Type B pancreatic cell (in vitro differentiated cells): ENCODE results near the gene MRPL52. TPM values are rescaled to one million over a fixed set of nuclear protein-coding genes. Genes with fewer than 3 reads are reported as not detected.

Experiments
- DNase-seq: peaks from one replicate; pipeline ENCODE4 v3.0.0; 2021; ENCODE audit warnings: mixed read lengths; ENCODE audit not compliant: unreplicated experiment; ENCODE audit errors: extremely low spot score
- H3K27ac Mint-ChIP-seq: 2 replicates; pipeline ENCODE4 v1.8.0; 2021; ENCODE audit warnings: mild to moderate bottlenecking, mixed read lengths
- H3K27me3 Mint-ChIP-seq: 2 replicates; pipeline ENCODE4 v1.8.0; 2021; ENCODE audit warnings: mixed read lengths
- H3K36me3 Mint-ChIP-seq: 2 replicates; pipeline ENCODE4 v1.8.0; 2021; ENCODE audit warnings: mixed read lengths
- H3K4me1 Mint-ChIP-seq: one replicate; pipeline ENCODE4 v1.8.0; 2021; ENCODE audit warnings: mixed read lengths; ENCODE audit not compliant: unreplicated experiment
- H3K4me3 Mint-ChIP-seq: 2 replicates; pipeline ENCODE4 v1.8.0; 2021; ENCODE audit warnings: mild to moderate bottlenecking, mixed read lengths
- H3K9me3 Mint-ChIP-seq: 2 replicates; pipeline ENCODE4 v1.8.0; 2021; ENCODE audit warnings: mixed read lengths
- total RNA-seq: library from RNA; stranded (reverse); gene quantifications from 2 replicates; pipeline ENCODE4 v1.2.1, GENCODE V29; 2021; ENCODE audit warnings: low replicate concordance
- TF ChIP-seq, protein P1 (sequence below): fragments of 200-600 bp; sonication (generic); conservative IDR thresholded peaks from 2 replicates; pipeline ENCODE4 v1.5.0; 2021; ENCODE audit warnings: antibody characterized with exemption, mild to moderate bottlenecking

Gene MRPL52
- total RNA-seq, 1 donor from 2014 or later: 96.6 TPM

DNA sequence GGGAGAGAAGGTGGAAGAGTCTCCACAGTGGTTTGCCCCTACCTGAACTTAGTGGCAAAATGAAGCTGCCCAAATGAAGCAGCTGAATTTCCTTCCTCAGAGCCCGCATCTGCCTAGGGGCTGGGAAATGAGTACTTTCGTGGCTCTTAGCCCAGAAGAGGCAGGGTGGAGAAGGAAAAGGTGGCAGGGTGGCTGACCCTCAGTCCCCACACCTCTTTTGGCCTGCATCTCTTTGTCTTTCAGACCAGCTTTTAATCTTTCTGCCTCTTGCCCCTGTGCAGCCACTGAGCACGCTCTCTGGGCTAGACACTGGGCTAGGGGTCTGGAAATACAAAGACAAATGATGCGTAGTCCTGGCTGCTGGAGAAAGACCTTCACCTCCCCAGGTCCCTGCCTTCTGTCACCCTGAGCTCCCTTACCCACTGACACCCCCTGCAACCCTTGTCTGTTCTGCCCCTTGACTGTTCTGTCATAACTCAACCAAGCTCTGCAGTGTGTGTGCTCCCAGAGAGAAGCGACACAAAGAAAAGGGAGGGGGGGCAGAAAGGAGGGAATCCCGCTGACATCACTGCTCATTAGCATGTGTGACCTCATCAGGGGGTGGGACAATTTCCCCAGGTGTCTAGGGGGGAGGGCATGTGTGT lies 53.0 kb downstream of the MRPL52 start:
- H3K27me3 Mint-ChIP-seq: no peaks in the 10 kb centered on the region
- H3K4me3 Mint-ChIP-seq: peak overlapping the region; percentile 74
- H3K27ac Mint-ChIP-seq: peak overlapping the region; percentile 82
- DNase-seq: no peak
- H3K9me3 Mint-ChIP-seq: no peaks in the 10 kb centered on the region
- peaks cover 11% of the 10 kb centered on the region for H3K36me3 Mint-ChIP-seq
- peaks cover 43% of the 10 kb centered on the region for H3K4me1 Mint-ChIP-seq
- TF ChIP-seq, protein P1, sequence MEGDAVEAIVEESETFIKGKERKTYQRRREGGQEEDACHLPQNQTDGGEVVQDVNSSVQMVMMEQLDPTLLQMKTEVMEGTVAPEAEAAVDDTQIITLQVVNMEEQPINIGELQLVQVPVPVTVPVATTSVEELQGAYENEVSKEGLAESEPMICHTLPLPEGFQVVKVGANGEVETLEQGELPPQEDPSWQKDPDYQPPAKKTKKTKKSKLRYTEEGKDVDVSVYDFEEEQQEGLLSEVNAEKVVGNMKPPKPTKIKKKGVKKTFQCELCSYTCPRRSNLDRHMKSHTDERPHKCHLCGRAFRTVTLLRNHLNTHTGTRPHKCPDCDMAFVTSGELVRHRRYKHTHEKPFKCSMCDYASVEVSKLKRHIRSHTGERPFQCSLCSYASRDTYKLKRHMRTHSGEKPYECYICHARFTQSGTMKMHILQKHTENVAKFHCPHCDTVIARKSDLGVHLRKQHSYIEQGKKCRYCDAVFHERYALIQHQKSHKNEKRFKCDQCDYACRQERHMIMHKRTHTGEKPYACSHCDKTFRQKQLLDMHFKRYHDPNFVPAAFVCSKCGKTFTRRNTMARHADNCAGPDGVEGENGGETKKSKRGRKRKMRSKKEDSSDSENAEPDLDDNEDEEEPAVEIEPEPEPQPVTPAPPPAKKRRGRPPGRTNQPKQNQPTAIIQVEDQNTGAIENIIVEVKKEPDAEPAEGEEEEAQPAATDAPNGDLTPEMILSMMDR: no peak

DNA sequence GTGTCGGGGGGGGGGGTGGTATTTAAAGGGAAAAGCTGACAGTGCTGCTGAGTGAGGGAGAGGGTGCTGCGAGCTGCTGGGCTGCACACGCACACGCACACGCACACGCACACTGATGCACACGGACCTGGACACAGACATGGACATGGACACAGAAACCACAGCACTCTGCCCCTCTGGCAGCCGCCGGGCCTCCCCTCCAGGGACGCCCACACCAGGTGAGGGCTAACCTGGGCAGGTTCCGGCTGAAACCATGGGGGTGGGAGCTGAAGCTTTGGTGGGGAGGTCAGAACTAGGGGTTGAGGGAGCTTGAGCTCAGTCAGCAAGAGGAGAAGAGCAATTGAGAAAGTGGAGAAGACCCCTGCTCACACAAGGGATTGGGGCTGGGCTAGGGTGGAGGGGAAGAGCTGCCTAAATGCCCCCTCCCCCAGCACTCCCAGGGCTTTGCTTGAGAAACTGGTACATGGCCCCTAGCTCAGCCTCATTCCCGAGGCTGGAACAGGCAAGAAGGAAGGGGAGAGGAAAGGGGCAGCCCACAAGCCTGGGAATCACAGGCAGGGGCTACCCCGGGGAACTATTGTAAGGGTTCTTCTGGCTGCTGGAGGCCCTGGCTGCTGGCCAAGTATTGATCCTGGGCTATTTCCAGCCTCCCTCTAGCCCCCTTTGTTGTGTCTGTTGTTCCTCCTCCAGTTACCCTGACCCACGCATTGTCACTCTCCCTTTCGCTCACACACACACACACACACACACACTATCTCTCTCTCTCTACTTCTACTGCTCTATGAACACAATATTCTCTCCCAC lies 53.7 kb downstream of the MRPL52 start, which contains the start of gene REM2:
REM2 (plus strand) TSS at position 50 of the 804 bp plus-strand sequence; CDS start at position 116, 66 bp downstream.
- TF ChIP-seq, protein P1: no peak
- no peak for DNase-seq
- Mint-ChIP-seq H3K4me1 (peaks cover 44% of the 10 kb centered on the region), H3K27me3 (no peaks in the 10 kb centered on the region), H3K4me3 (peak within 1 kb of the TSS; percentile 74), H3K36me3 (peaks cover 5% of the 10 kb centered on the region), H3K27ac (peak within 1 kb of the TSS; percentile 82), H3K9me3 (no peaks in the 10 kb centered on the region)

DNA sequence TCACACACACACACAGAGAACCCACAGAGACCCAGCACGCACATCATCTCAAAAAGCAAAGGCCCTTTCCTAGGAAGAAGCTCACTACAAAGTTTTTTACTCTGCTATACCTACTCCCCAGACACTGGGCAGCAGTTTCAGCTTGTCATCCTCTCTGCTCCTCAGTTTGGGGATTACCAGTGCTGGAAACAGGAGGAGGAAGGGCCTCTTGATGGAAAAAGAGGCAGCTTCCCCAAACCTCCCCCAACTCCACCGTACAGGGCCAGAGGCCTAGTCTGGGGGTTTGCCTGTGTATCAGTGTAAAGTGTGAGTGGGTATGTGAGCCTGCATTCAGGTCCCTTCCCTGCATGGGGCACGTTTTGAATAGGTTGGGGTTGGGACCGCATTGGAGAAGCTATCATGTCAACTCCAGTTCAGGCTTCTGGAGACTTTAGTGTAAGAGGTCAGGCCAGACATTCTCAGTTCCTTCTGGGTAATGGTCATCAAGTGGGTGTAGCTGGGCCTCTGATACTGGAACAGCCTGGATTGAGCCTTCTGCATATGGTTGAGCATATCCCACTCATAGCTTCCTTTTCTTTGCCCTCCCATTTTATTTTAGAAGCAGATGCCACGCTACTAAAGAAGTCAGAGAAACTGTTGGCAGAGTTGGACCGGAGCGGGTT lies 54.5 kb downstream of the MRPL52 start:
- DNase-seq: no peak
- H3K27ac Mint-ChIP-seq: peak overlapping the region; percentile 82
- peaks cover 3% of the 10 kb centered on the region for H3K36me3 Mint-ChIP-seq
- H3K4me1 Mint-ChIP-seq: peaks cover 44% of the 10 kb centered on the region
- no peaks in the 10 kb centered on the region for H3K27me3 Mint-ChIP-seq
- peak overlapping the region; percentile 74 for H3K4me3 Mint-ChIP-seq
- no peaks in the 10 kb centered on the region for H3K9me3 Mint-ChIP-seq
- TF ChIP-seq, protein P1: no peak

Other genes starting within 250 kb of the MRPL52 start
- 191 and 228 TPM in 2 replicates for gene DAD1, start 240.7 kb upstream of the MRPL52 start, total RNA-seq
- 34.1 and 71.0 TPM in 2 replicates for gene ABHD4, start 231.6 kb upstream of the MRPL52 start, total RNA-seq
- not detected in 2 replicates for gene OR6J1, start 185.5 kb upstream of the MRPL52 start, total RNA-seq
- 137 and 160 TPM in 2 replicates for gene OXA1L, start 63.2 kb upstream of the MRPL52 start, total RNA-seq
- gene SLC7A7, start 14.5 kb upstream of the MRPL52 start, total RNA-seq: 9.7 and 31.6 TPM in 2 replicates
- gene MMP14, start 6.7 kb downstream of the MRPL52 start, total RNA-seq: 115 and 137 TPM in 2 replicates
- gene LRP10, start 41.9 kb downstream of the MRPL52 start, total RNA-seq: 52.3 and 91.8 TPM in 2 replicates
- 1.4 and 2.0 TPM in 2 replicates for gene REM2, start 53.3 kb downstream of the MRPL52 start, total RNA-seq
- gene RBM23, start 89.3 kb downstream of the MRPL52 start, total RNA-seq: 91.5 and 102 TPM in 2 replicates
- 78.0 and 134 TPM in 2 replicates for gene PRMT5, start 99.5 kb downstream of the MRPL52 start, total RNA-seq
- 17.3 and 40.7 TPM in 2 replicates for gene HAUS4, start 127.2 kb downstream of the MRPL52 start, total RNA-seq
- gene AJUBA, start 152.7 kb downstream of the MRPL52 start, total RNA-seq: 42.8 and 56.1 TPM in 2 replicates
- 10.2 and 12.6 TPM in 2 replicates for gene C14orf93, start 180.3 kb downstream of the MRPL52 start, total RNA-seq
- 153 and 177 TPM in 2 replicates for gene PSMB5, start 205.0 kb downstream of the MRPL52 start, total RNA-seq
- gene PSMB11, start 212.3 kb downstream of the MRPL52 start, total RNA-seq: not detected in 2 replicates
- 7.9 and 20.4 TPM in 2 replicates for gene CDH24, start 227.6 kb downstream of the MRPL52 start, total RNA-seq